Glutamatergic neuron (in vitro differentiated cells): Measurements from ENCODE around the gene PPP1R12B. TPM values are rescaled to one million over a fixed set of nuclear protein-coding genes. Genes with fewer than 3 reads are reported as not detected.
"Not testable (repeated sequence)": the region's sequence is repeated elsewhere in the genome, so short reads cannot be mapped to it uniquely, and the experiment has no call there.

Source experiments
- DNase-seq: peaks from one replicate; pipeline ENCODE4 v3.0.0; 2022
- H3K27ac Mint-ChIP-seq: one replicate; pipeline ENCODE4 v1.8.0; 2020; ENCODE audit warnings: mild to moderate bottlenecking, mixed read lengths, inconsistent platforms; ENCODE audit not compliant: unreplicated experiment
- H3K27me3 Mint-ChIP-seq: one replicate; pipeline ENCODE4 v1.8.0; 2020; ENCODE audit warnings: mild to moderate bottlenecking, moderate library complexity, mixed read lengths, inconsistent platforms; ENCODE audit not compliant: unreplicated experiment
- H3K36me3 Mint-ChIP-seq: one replicate; pipeline ENCODE4 v1.8.0; 2020; ENCODE audit warnings: mild to moderate bottlenecking, mixed read lengths, inconsistent platforms; ENCODE audit not compliant: unreplicated experiment
- H3K4me1 Mint-ChIP-seq: one replicate; pipeline ENCODE4 v1.8.0; 2020; ENCODE audit warnings: mild to moderate bottlenecking, low read depth, mixed read lengths, inconsistent platforms; ENCODE audit not compliant: unreplicated experiment
- H3K4me3 Mint-ChIP-seq: one replicate; pipeline ENCODE4 v1.8.0; 2020; ENCODE audit warnings: mild to moderate bottlenecking, mixed read lengths, inconsistent platforms; ENCODE audit not compliant: unreplicated experiment
- H3K9me3 Mint-ChIP-seq: one replicate; pipeline ENCODE4 v1.8.0; 2020; ENCODE audit warnings: mild to moderate bottlenecking, moderate library complexity, mixed read lengths, inconsistent platforms; ENCODE audit not compliant: unreplicated experiment
- CTCF ChIP-seq: fragments of 200-600 bp; sonication (generic); IDR thresholded peaks from one replicate; pipeline ENCODE4 v1.5.0; 2021; ENCODE audit not compliant: partially characterized antibody, unreplicated experiment
- total RNA-seq: library from RNA; stranded (reverse); fragmentation: NEBNext Ultra II Directional; extraction: Animal tissue kit (Norgen Biotek cat#: 25700); gene quantifications from one replicate; pipeline ENCODE4 v1.2.1, GENCODE V29; 2021; ENCODE audit not compliant: unreplicated experiment

PPP1R12B gene
- total RNA-seq, 1 donor from 2014 or later = 37.3 TPM

- not testable (repeated sequence) for H3K27me3 Mint-ChIP-seq, DNase-seq, H3K27ac Mint-ChIP-seq, H3K4me1 Mint-ChIP-seq, H3K9me3 Mint-ChIP-seq, H3K36me3 Mint-ChIP-seq, H3K4me3 Mint-ChIP-seq
Measured at GRCh38 chr1:202544766-202545449, 196.4 kb downstream of the PPP1R12B start.

GRCh38 chr1:202545647-202546303, 197.3 kb downstream of the PPP1R12B start:
- not testable (repeated sequence) for H3K27ac Mint-ChIP-seq, H3K36me3 Mint-ChIP-seq, H3K4me3 Mint-ChIP-seq, DNase-seq, H3K27me3 Mint-ChIP-seq, H3K4me1 Mint-ChIP-seq, H3K9me3 Mint-ChIP-seq

GRCh38 chr1:202546377-202546776, 197.9 kb downstream of the PPP1R12B start:
- H3K27me3 Mint-ChIP-seq, H3K27ac Mint-ChIP-seq, H3K36me3 Mint-ChIP-seq, H3K4me1 Mint-ChIP-seq, H3K9me3 Mint-ChIP-seq, DNase-seq, H3K4me3 Mint-ChIP-seq: not testable (repeated sequence)

GRCh38 chr1:202546796-202547195, 198.3 kb downstream of the PPP1R12B start:
- not testable (repeated sequence) for H3K27ac Mint-ChIP-seq

GRCh38 chr1:202547215-202547614, 198.7 kb downstream of the PPP1R12B start:
- Mint-ChIP-seq H3K4me3 (no peak overlapping the region), H3K4me1 (peaks cover 7% of the 10 kb centered on the region), H3K36me3 (no peaks in the 10 kb centered on the region), H3K9me3 (peaks cover 2% of the 10 kb centered on the region), H3K27me3 (peaks cover 7% of the 10 kb centered on the region), H3K27ac (no peak overlapping the region)
- no peak for DNase-seq
- no peak for TF ChIP-seq CTCF

More at GRCh38 chr1:202546796-202547195, 198.3 kb downstream of the PPP1R12B start:
- not testable (repeated sequence) for H3K27me3 Mint-ChIP-seq, H3K4me3 Mint-ChIP-seq, DNase-seq, H3K4me1 Mint-ChIP-seq, H3K36me3 Mint-ChIP-seq, H3K9me3 Mint-ChIP-seq

- not testable (repeated sequence) for H3K4me3 Mint-ChIP-seq, H3K27ac Mint-ChIP-seq, H3K4me1 Mint-ChIP-seq, H3K27me3 Mint-ChIP-seq, DNase-seq, H3K9me3 Mint-ChIP-seq, H3K36me3 Mint-ChIP-seq
Measured at GRCh38 chr1:202550088-202550487, 201.6 kb downstream of the PPP1R12B start.

- H3K4me3 Mint-ChIP-seq = no peak overlapping the region
- no peak overlapping the region for H3K27ac Mint-ChIP-seq
- H3K27me3 Mint-ChIP-seq = peaks cover 2% of the 10 kb centered on the region
- H3K9me3 Mint-ChIP-seq = no peaks in the 10 kb centered on the region
- no peak for TF ChIP-seq CTCF
- H3K4me1 Mint-ChIP-seq = peaks cover 8% of the 10 kb centered on the region
- H3K36me3 Mint-ChIP-seq = no peaks in the 10 kb centered on the region
- no peak for DNase-seq
Measured at GRCh38 chr1:202551683-202552082, 203.2 kb downstream of the PPP1R12B start.

- not testable (repeated sequence) for H3K4me3 Mint-ChIP-seq, DNase-seq, H3K9me3 Mint-ChIP-seq, H3K4me1 Mint-ChIP-seq, H3K27ac Mint-ChIP-seq, H3K36me3 Mint-ChIP-seq, H3K27me3 Mint-ChIP-seq
Measured at GRCh38 chr1:202552615-202553014, 204.1 kb downstream of the PPP1R12B start.

- not testable (repeated sequence) for DNase-seq, H3K4me3 Mint-ChIP-seq, H3K36me3 Mint-ChIP-seq, H3K4me1 Mint-ChIP-seq, H3K27ac Mint-ChIP-seq, H3K27me3 Mint-ChIP-seq, H3K9me3 Mint-ChIP-seq
Measured at GRCh38 chr1:202553078-202553477, 204.6 kb downstream of the PPP1R12B start.
